Measurements from ENCODE around the gene ACADSB. TPM values are rescaled to one million over a fixed set of nuclear protein-coding genes. Genes with fewer than 3 reads are reported as not detected.

ACADSB gene
- total and polyA plus RNA-seq, 3 donors from 2014 or later, result 17.3 to 19.3 (median 19.1) TPM

GRCh38 chr10:123057968-123058367, 49.2 kb downstream of the ACADSB start:
- H3K4me1 ChIP-seq, result no peaks in the 10 kb centered on the region
- no peak overlapping the region for H3K27ac ChIP-seq
- no peak overlapping the region for H3K4me3 ChIP-seq
- no peaks in the 10 kb centered on the region for H3K9me3 ChIP-seq
- WGBS, 2 donors, result 96 to 100% methylated on average over 3 of the region's 3 CpGs
- intact Hi-C loops (cut with DNase I; ENCODE audit: low total_unique reads), result no loop called here
- no peaks in the 10 kb centered on the region for H3K36me3 ChIP-seq (ENCODE audit: low read depth, missing control alignments)
- TF ChIP-seq POLR2A (IDR thresholded peaks at IDR 0.05) (no peak), CTCF (IDR thresholded peaks at IDR 0.05) (no peak)
- DNase-seq, result no peak
- no peaks in the 10 kb centered on the region for H3K27me3 ChIP-seq

GRCh38 chr10:123061865-123062264, 53.1 kb downstream of the ACADSB start:
- Histone ChIP-seq H3K9me3 (no peaks in the 10 kb centered on the region), H3K4me1 (no peaks in the 10 kb centered on the region), H3K27me3 (no peaks in the 10 kb centered on the region), H3K36me3 (ENCODE audit: low read depth, missing control alignments) (no peaks in the 10 kb centered on the region), H3K4me3 (no peak overlapping the region), H3K27ac (no peak overlapping the region)
- intact Hi-C loops (cut with DNase I; ENCODE audit: low total_unique reads), result no loop called here
- no peak for TF ChIP-seq CTCF (IDR thresholded peaks at IDR 0.05)
- no peak for DNase-seq
- 94 to 95% methylated on average over 2 of the region's 2 CpGs for WGBS, 2 donors

DNA sequence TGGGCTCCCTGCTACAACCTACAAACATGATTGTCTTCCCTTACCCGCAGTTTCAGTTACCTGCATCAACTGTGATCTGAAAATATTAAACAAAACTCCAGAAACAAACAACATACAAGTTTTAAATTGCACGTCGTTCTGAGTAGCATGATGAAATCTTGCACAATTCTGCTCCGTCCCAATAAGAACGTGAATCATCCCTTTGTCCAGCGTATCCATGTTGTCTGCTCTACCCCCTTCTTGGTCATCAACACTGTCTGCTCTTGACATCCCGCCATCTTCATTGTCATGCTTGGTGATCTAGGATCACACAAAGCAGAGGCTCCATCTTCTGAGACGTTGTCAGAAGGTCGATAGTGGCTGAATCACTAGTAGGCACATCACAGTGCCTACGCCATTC, 53.9 kb downstream of the ACADSB start:
- H3K36me3 ChIP-seq (ENCODE audit: low read depth, missing control alignments), result no peaks in the 10 kb centered on the region
- intact Hi-C loops (cut with DNase I; ENCODE audit: low total_unique reads), result no loop called here
- no peaks in the 10 kb centered on the region for H3K9me3 ChIP-seq
- H3K27ac ChIP-seq, result no peak overlapping the region
- no peaks in the 10 kb centered on the region for H3K27me3 ChIP-seq
- H3K4me3 ChIP-seq, result no peak overlapping the region
- WGBS, 2 donors, result 82 to 84% methylated on average over 10 of the region's 10 CpGs
- no peaks in the 10 kb centered on the region for H3K4me1 ChIP-seq
- TF ChIP-seq CTCF (IDR thresholded peaks at IDR 0.05) (no peak), POLR2A (IDR thresholded peaks at IDR 0.05) (no peak)
- no peak for DNase-seq

DNA sequence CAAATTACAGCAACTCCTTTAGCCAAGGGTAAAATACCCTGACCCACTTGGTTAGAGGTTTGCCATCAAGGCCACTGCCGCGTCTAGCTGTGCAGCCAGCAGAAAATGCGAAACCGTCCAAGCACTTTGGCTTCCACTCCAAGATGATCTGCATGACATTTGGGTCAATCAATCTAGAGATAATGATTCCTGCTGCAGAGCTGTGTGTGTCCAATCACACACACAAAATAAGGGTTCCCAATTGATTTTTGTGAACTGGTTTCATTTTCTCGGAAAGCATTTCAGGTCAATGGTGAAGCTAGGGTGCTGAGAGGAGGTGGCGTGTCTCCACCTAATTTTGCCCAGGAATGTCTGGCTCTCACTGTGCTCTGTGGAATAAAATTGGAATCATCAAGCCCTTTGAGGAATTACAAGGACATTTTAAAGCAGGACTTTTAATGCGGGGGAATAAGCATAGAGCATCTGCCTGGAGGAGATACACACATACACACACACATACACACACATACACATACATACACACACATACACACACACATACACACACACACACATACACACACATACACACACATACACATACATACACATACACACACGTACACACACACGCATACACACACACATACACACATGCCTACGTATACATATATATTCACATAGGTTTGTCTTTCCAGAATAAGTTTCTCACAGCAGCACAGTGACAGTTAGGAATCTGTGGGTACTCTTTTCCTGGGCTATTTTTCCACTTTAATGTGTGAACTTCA, 59.5 kb downstream of the ACADSB start:
- intact Hi-C loops (cut with DNase I; ENCODE audit: low total_unique reads), result no loop called here
- no peaks in the 10 kb centered on the region for H3K36me3 ChIP-seq (ENCODE audit: low read depth, missing control alignments)
- 80 to 88% methylated on average over 10 of the region's 10 CpGs for WGBS, 2 donors
- H3K4me1 ChIP-seq, result no peaks in the 10 kb centered on the region
- DNase-seq, result no peak
- H3K27me3 ChIP-seq, result no peaks in the 10 kb centered on the region
- TF ChIP-seq CTCF (IDR thresholded peaks at IDR 0.05) (no peak), POLR2A (IDR thresholded peaks at IDR 0.05) (no peak)
- H3K27ac ChIP-seq, result no peak overlapping the region
- H3K9me3 ChIP-seq, result no peaks in the 10 kb centered on the region
- no peak overlapping the region for H3K4me3 ChIP-seq
